GM23248 (cell line): Measurements from ENCODE around the gene RFX4. TPM values are rescaled to one million over a fixed set of nuclear protein-coding genes. Genes with fewer than 3 reads are reported as not detected.

Experiments
- DNase-seq: peaks from one replicate; pipeline ENCODE4 v3.0.0-alpha.2; 2015
- H2AFZ ChIP-seq: fragments of 200-600 bp; sonication (generic); 2 replicates; pipeline ENCODE4 v1.6.1; 2016; ENCODE audit warnings: antibody characterized with exemption
- H3F3A ChIP-seq: fragments of 200-600 bp; sonication (generic); 2 replicates; pipeline ENCODE4 v1.6.1; 2016; ENCODE audit warnings: mild to moderate bottlenecking, antibody characterized with exemption, mixed run types; ENCODE audit not compliant: insufficient read depth
- H3K27ac ChIP-seq: fragments of 200-600 bp; sonication (generic); 2 replicates; pipeline ENCODE4 v1.5.1; 2016; ENCODE audit warnings: mild to moderate bottlenecking
- H3K27me3 ChIP-seq: fragments of 200-600 bp; sonication (generic); replicated peaks from 2 replicates; pipeline ENCODE4 v1.6.1; 2016; ENCODE audit warnings: mild to moderate bottlenecking; ENCODE audit not compliant: insufficient read depth
- H3K36me3 ChIP-seq: fragments of 200-600 bp; sonication (generic); 2 replicates; pipeline ENCODE4 v1.6.1; 2016; ENCODE audit warnings: low read depth, mild to moderate bottlenecking
- H3K4me1 ChIP-seq: fragments of 200-600 bp; sonication (generic); 2 replicates; pipeline ENCODE4 v1.6.1; 2016; ENCODE audit warnings: mild to moderate bottlenecking; ENCODE audit not compliant: insufficient read depth
- H3K4me2 ChIP-seq: fragments of 200-600 bp; sonication (generic); one replicate; pipeline ENCODE4 v1.6.1; 2016; ENCODE audit warnings: mild to moderate bottlenecking; ENCODE audit not compliant: unreplicated experiment
- H3K4me3 ChIP-seq: fragments of 200-600 bp; sonication (generic); 2 replicates; pipeline ENCODE4 v1.5.1; 2016; ENCODE audit warnings: mild to moderate bottlenecking
- H3K79me2 ChIP-seq: fragments of 200-600 bp; sonication (generic); 2 replicates; pipeline ENCODE4 v1.6.1; 2016; ENCODE audit warnings: mild to moderate bottlenecking; ENCODE audit not compliant: insufficient read depth
- H3K9ac ChIP-seq: fragments of 200-600 bp; sonication (generic); 2 replicates; pipeline ENCODE4 v1.6.1; 2016; ENCODE audit warnings: mild to moderate bottlenecking
- H3K9me2 ChIP-seq: fragments of 200-600 bp; sonication (generic); 2 replicates; pipeline ENCODE4 v1.6.1; 2016; ENCODE audit warnings: mixed run types, mild to moderate bottlenecking, moderate library complexity; ENCODE audit not compliant: insufficient read depth
- H3K9me3 ChIP-seq: fragments of 200-600 bp; sonication (generic); one replicate; pipeline ENCODE4 v1.6.1; 2017; ENCODE audit warnings: low read depth
- H4K20me1 ChIP-seq: fragments of 200-600 bp; sonication (generic); 2 replicates; pipeline ENCODE4 v1.6.0; 2016; ENCODE audit not compliant: insufficient read depth
- EZH2 ChIP-seq: fragments of 200-600 bp; sonication (generic); IDR thresholded peaks from 2 replicates; pipeline ENCODE4 v1.6.1; 2018; ENCODE audit warnings: antibody characterized with exemption, mild to moderate bottlenecking; ENCODE audit not compliant: insufficient read depth, poor library complexity, severe bottlenecking
- EZH2phosphoT487 ChIP-seq: fragments of 200-600 bp; sonication (generic); IDR thresholded peaks from 2 replicates; pipeline ENCODE4 v1.6.1; 2018; ENCODE audit warnings: antibody characterized with exemption, moderate library complexity, mild to moderate bottlenecking, low read depth; ENCODE audit not compliant: insufficient read depth
- WGBS, 2 experiments: methylation state at CpG; one replicate each; pipeline ENCODE4 v1.1.6; 2015 to 2017; ENCODE audit warnings: low lambda C conversion rate in 2 of 2, low coverage in 1 of 2; ENCODE audit errors: missing lambda C conversion rate in 2 of 2; 5-methylcytosine and 5-hydroxymethylcytosine counted together
- in situ Hi-C: fragments of 300-500 bp; cut with MboI; formaldehyde crosslinking; loops from 2 replicates; pipeline ENCODE4 v1.15.0; 2020
- polyA plus RNA-seq: library from polyadenylated mRNA; unstranded; fragments of >200 nt; fragmentation: Nextera tagmentation; extraction: Ambion mirVana; gene quantifications from 2 replicates; pipeline ENCODE4 v1.2.1, GENCODE V29; 2016
- total RNA-seq: library from RNA; depleted of rRNA; stranded (reverse); fragments of >200 nt; shearing (Covaris generic); gene quantifications from 2 replicates; pipeline ENCODE4 v1.2.3, GENCODE V29; 2014

RFX4 gene
- total and polyA plus RNA-seq, 2 experiments from 2014 or later: not detected

DNA sequence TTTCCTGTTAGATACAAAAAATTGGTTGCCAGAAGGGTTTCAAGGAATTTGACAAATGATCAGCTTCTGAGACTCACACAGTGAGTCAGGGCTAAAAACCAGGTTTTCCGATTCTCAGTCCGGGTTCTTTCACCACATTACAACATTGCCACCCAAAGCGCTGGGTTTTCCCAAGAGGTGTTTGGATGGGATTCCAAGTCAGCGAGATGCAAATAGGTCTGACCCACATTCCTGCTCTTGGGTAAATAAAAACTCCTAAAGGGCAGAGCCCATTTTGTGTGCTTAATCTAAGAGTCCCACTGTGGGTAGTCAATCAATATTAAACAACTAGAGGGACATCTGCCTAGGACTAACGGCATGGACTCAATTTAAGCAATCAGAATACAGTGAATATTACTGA, 186.3 kb downstream of the RFX4 start:
- Histone ChIP-seq H3K79me2 (no peaks in the 10 kb centered on the region), H3K27ac (no peak overlapping the region), H3F3A (no peaks in the 10 kb centered on the region), H3K9ac (no peak overlapping the region), H3K9me3 (no peaks in the 10 kb centered on the region), H3K4me3 (no peak overlapping the region), H3K36me3 (no peaks in the 10 kb centered on the region), H3K4me2 (no peak overlapping the region), H4K20me1 (no peaks in the 10 kb centered on the region), H2AFZ (peak overlapping the region; percentile 54), H3K4me1 (no peaks in the 10 kb centered on the region), H3K9me2 (no peaks in the 10 kb centered on the region), H3K27me3 (0 out of 2 replicates have a peak, but pooled peaks cover 4% of the 10 kb centered on the region)
- in situ Hi-C loops: no loop called here
- no peak for TF ChIP-seq EZH2
- TF ChIP-seq EZH2phosphoT487: no peak
- WGBS, 2 experiments: 27 to 47% methylated on average over 5 of the region's 5 CpGs
- peak; percentile 23 for DNase-seq

- Histone ChIP-seq H3K27ac (no peak overlapping the region), H3F3A (no peaks in the 10 kb centered on the region), H3K9ac (no peak overlapping the region), H3K79me2 (no peaks in the 10 kb centered on the region), H3K4me3 (no peak overlapping the region), H3K4me2 (no peak overlapping the region), H3K27me3 (0 out of 2 replicates have a peak, but pooled peaks cover 4% of the 10 kb centered on the region), H3K36me3 (no peaks in the 10 kb centered on the region), H3K9me2 (no peaks in the 10 kb centered on the region), H2AFZ (peak overlapping the region; percentile 54), H3K4me1 (no peaks in the 10 kb centered on the region), H3K9me3 (no peaks in the 10 kb centered on the region), H4K20me1 (no peaks in the 10 kb centered on the region)
- TF ChIP-seq EZH2phosphoT487: no peak
- no peak for TF ChIP-seq EZH2
- in situ Hi-C loops: no loop called here
- 6% methylated on average over 6 of the region's 6 CpGs for WGBS, 2 experiments
- peak; percentile 31 for DNase-seq
Observed at GRCh38 chr12:106769546-106769945, 186.7 kb downstream of the RFX4 start.

GRCh38 chr12:106771425-106771824, 188.6 kb downstream of the RFX4 start:
- Histone ChIP-seq H3K9me3 (no peaks in the 10 kb centered on the region), H3K36me3 (no peaks in the 10 kb centered on the region), H3K4me1 (0 out of 2 replicates have a peak, but pooled peaks cover 10% of the 10 kb centered on the region), H3K9me2 (no peaks in the 10 kb centered on the region), H3K27me3 (0 out of 2 replicates have a peak, but pooled peaks cover 4% of the 10 kb centered on the region), H3K79me2 (peaks cover 18% of the 10 kb centered on the region), H3F3A (no peaks in the 10 kb centered on the region), H3K4me2 (no peak overlapping the region), H3K4me3 (no peak overlapping the region), H3K27ac (no peak overlapping the region), H3K9ac (no peak overlapping the region), H2AFZ (no peak overlapping the region), H4K20me1 (no peaks in the 10 kb centered on the region)
- in situ Hi-C loops: no loop called here
- TF ChIP-seq EZH2 (no peak), EZH2phosphoT487 (no peak)
- no peak for DNase-seq

DNA sequence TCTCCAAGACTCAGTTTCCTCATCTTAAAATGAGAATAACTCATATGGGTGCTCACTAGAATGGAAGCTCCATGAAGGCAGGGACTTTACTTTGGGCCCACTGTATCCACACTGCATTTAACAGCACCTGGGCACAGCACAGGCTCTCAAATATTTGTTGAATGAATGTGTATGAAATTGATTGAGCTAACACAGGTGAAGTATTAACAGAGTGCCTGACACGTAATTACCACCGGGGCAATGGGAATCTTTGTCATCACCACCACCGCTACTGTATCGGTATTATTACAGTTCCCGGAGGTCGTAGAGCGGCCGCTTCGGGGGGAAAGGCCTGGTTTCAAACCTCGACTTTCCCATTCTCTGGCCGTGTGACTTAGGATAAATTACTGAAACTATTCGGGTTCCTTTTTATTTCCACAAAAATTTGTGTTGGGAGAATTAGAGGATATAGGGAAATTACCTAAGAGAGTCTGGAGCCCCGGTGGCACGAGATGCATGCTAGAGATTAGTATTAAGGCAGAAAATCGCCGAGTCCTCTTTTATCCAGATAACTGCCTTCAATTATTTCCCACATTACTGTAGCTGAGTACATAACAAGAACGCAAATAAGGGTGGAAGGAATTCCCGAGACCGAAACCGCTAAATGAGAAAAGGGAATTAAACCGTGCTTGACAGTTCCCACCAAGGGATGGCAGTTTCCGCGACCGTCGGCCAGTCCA, 190.6 kb downstream of the RFX4 start:
- H3K27ac ChIP-seq: peak overlapping the region; percentile 99
- peak overlapping the region; percentile 74 for H3K4me2 ChIP-seq
- no peak for DNase-seq
- H3F3A ChIP-seq: no peaks in the 10 kb centered on the region
- 0 out of 2 replicates have a peak, but pooled peaks cover 4% of the 10 kb centered on the region for H3K27me3 ChIP-seq
- 0 out of 2 replicates have a peak, but pooled peaks cover 10% of the 10 kb centered on the region for H3K4me1 ChIP-seq
- no peaks in the 10 kb centered on the region for H3K36me3 ChIP-seq
- H4K20me1 ChIP-seq: no peaks in the 10 kb centered on the region
- H2AFZ ChIP-seq: peak overlapping the region; percentile 95
- peak overlapping the region; percentile 96 for H3K9ac ChIP-seq
- TF ChIP-seq EZH2phosphoT487 (no peak), EZH2 (no peak)
- H3K9me2 ChIP-seq: no peaks in the 10 kb centered on the region
- WGBS, 2 experiments: 39% methylated on average over 25 of the region's 25 CpGs
- in situ Hi-C loops: no loop called here
- H3K4me3 ChIP-seq: peak overlapping the region; percentile 84
- H3K9me3 ChIP-seq: no peaks in the 10 kb centered on the region
- H3K79me2 ChIP-seq: peaks cover 38% of the 10 kb centered on the region
